HCT116 (cell line): ENCODE measurements around the gene MOCS1. TPM values are rescaled to one million over a fixed set of nuclear protein-coding genes. Genes with fewer than 3 reads are reported as not detected.

Experiments
- ATAC-seq: fragments of 200-7000 bp; cut with Tn5 transposase; 2 replicates; pipeline ENCODE4 v1.9.1; 2020; ENCODE audit warnings: mild to moderate bottlenecking, moderate library complexity
- BruUV-seq: library from RNA; stranded (reverse); fragments of 400-500 nt; replicated peaks from 2 replicates; lab custom pipeline; 2021; lab: Mats Ljungman, UMichigan
- CTCF ChIA-PET: fragments of 300-600 bp; sonication (Branson Sonifier 250); formaldehyde crosslinking; loops from one replicate; lab custom pipeline; 2021; ENCODE audit warnings: antibody characterized with exemption; lab: Charles Lee
- POLR2A ChIA-PET: fragments of 300-600, 350-600 bp; sonication (Branson Sonifier 250); formaldehyde crosslinking; loops from one replicate; lab custom pipeline; 2021; ENCODE audit warnings: antibody characterized with exemption; lab: Charles Lee
- RAD21 ChIA-PET, 2 experiments: fragments of 300-600 bp; sonication (Branson Sonifier 250); formaldehyde crosslinking; loops; one replicate each; lab custom pipeline; 2023; ENCODE audit warnings: low total read pairs in 2 of 2; ENCODE audit not compliant: uncharacterized antibody in 2 of 2, unreplicated experiment in 2 of 2, low non-redundant PET in 1 of 2; lab: Charles Lee
- DNase-seq: peaks from one replicate; pipeline ENCODE4 v3.0.0-alpha.2; 2010; ENCODE audit warnings: low read depth, low spot score
- H2AFZ ChIP-seq: fragments of 200-600 bp; shearing (Covaris generic), sonication (generic); 2 replicates; pipeline ENCODE4 v1.6.1; 2017; ENCODE audit warnings: low read depth, mixed run types, mixed read lengths, antibody characterized with exemption, low read length; ENCODE audit not compliant: poor library complexity, severe bottlenecking
- H3K27ac ChIP-seq: 2 replicates; pipeline ENCODE4 v1.5.1; 2012; ENCODE audit warnings: low read depth, low read length
- H3K27me3 ChIP-seq: fragments of 200-600 bp; sonication (generic); 2 replicates; pipeline ENCODE4 v1.6.1; 2016; ENCODE audit warnings: mixed run types, low read length, mixed read lengths; ENCODE audit not compliant: insufficient read depth
- H3K36me3 ChIP-seq, 2 experiments: fragments of 200-500 bp in 1 of 2; fragments of 200-600 bp in 1 of 2; sonication (Bioruptor generic) in 1 of 2; sonication (generic) in 1 of 2; 2 replicates each; pipeline versions ENCODE4 v1.5.1 to v1.6.1; 2014 to 2016; ENCODE audit warnings: low read length in 2 of 2, inconsistent platforms in 1 of 2, mixed read lengths in 1 of 2, mixed run types in 1 of 2; ENCODE audit not compliant: insufficient read depth in 2 of 2, control insufficient read depth in 1 of 2
- H3K4me1 ChIP-seq, 2 experiments: fragments of 200-600 bp in 1 of 2; sonication (generic) in 1 of 2; 2 replicates each; pipeline versions ENCODE4 v1.5.1 to v1.6.1; 2012 to 2017; ENCODE audit warnings: low read length in 2 of 2, inconsistent platforms in 1 of 2, mild to moderate bottlenecking in 1 of 2, mixed read lengths in 1 of 2, mixed run types in 1 of 2, moderate library complexity in 1 of 2; ENCODE audit not compliant: insufficient read depth in 2 of 2, control insufficient read depth in 1 of 2
- H3K4me2 ChIP-seq: fragments of 200-600 bp; sonication (generic); 2 replicates; pipeline ENCODE4 v1.6.1; 2017; ENCODE audit warnings: mixed run types, low read length, mixed read lengths
- H3K4me3 ChIP-seq, 2 experiments: fragments of 200-600 bp in 1 of 2; sonication (generic) in 1 of 2; replicated peaks in 1 of 2; 2 replicates each; pipeline ENCODE4 v1.5.1; 2011 to 2016; ENCODE audit warnings: low read length in 2 of 2, control low read depth in 1 of 2, low read depth in 1 of 2, mild to moderate bottlenecking in 1 of 2, mixed read lengths in 1 of 2, mixed run types in 1 of 2
- H3K79me2 ChIP-seq: fragments of 200-600 bp; sonication (generic); 2 replicates; pipeline ENCODE4 v1.6.1; 2017; ENCODE audit warnings: mild to moderate bottlenecking, mixed run types, low read length, moderate library complexity, mixed read lengths; ENCODE audit not compliant: insufficient read depth
- H3K9ac ChIP-seq: fragments of 200-600 bp; sonication (generic); 2 replicates; pipeline ENCODE4 v1.6.1; 2016; ENCODE audit warnings: low read length, mixed read lengths
- H3K9me2 ChIP-seq: fragments of 200-600 bp; sonication (generic), shearing (Covaris generic); 2 replicates; pipeline ENCODE4 v1.6.1; 2017; ENCODE audit warnings: mixed run types, mild to moderate bottlenecking, moderate library complexity; ENCODE audit not compliant: insufficient read depth
- H3K9me3 ChIP-seq, 2 experiments: fragments of 200-500 bp in 1 of 2; fragments of 200-600 bp in 1 of 2; sonication (Bioruptor generic) in 1 of 2; sonication (generic) in 1 of 2; 2 replicates each; pipeline ENCODE4 v1.6.1; 2014 to 2017; ENCODE audit warnings: low read length in 2 of 2, mixed read lengths in 2 of 2, inconsistent platforms in 1 of 2, low read depth in 1 of 2, mild to moderate bottlenecking in 1 of 2, mixed run types in 1 of 2, moderate library complexity in 1 of 2; ENCODE audit not compliant: control insufficient read depth in 1 of 2, insufficient read depth in 1 of 2
- H4K20me1 ChIP-seq: fragments of 200-600 bp; sonication (generic), shearing (Covaris generic); 2 replicates; pipeline ENCODE4 v1.6.1; 2017; ENCODE audit warnings: mixed run types, mild to moderate bottlenecking, moderate library complexity; ENCODE audit not compliant: insufficient read depth
- ATF3 ChIP-seq: IDR thresholded peaks from 2 replicates; pipeline ENCODE4 v1.6.1; 2012
- CBX3 ChIP-seq: IDR thresholded peaks from 2 replicates; pipeline ENCODE4 v1.6.1; 2012; ENCODE audit warnings: low read depth
- CEBPB ChIP-seq: IDR thresholded peaks from 2 replicates; pipeline ENCODE4 v1.6.1; 2012; ENCODE audit warnings: low read depth
- EGR1 ChIP-seq: IDR thresholded peaks from 2 replicates; pipeline ENCODE4 v1.6.1; 2012; ENCODE audit warnings: low read depth
- ELF1 ChIP-seq: IDR thresholded peaks from 2 replicates; pipeline ENCODE4 v1.6.1; 2012; ENCODE audit warnings: low read depth, borderline replicate concordance
- EZH2phosphoT487 ChIP-seq: fragments of 200-600 bp; IDR thresholded peaks from 2 replicates; pipeline ENCODE4 v1.6.1; 2018; ENCODE audit warnings: antibody characterized with exemption, borderline replicate concordance
- POLR2AphosphoS5 ChIP-seq: IDR thresholded peaks from 2 replicates; pipeline ENCODE4 v1.6.1; 2011; ENCODE audit warnings: mild to moderate bottlenecking, low read depth, low read length, moderate library complexity
- SIN3A ChIP-seq: IDR thresholded peaks from 2 replicates; pipeline ENCODE4 v1.6.1; 2012; ENCODE audit warnings: low read depth
- SP1 ChIP-seq: IDR thresholded peaks from 2 replicates; pipeline ENCODE4 v1.6.1; 2012; ENCODE audit warnings: low read depth
- SRF ChIP-seq: IDR thresholded peaks from 2 replicates; pipeline ENCODE4 v1.6.1; 2012; ENCODE audit warnings: low read depth
- TCF7L2 ChIP-seq: IDR thresholded peaks from 2 replicates; pipeline ENCODE4 v1.7.0; 2011; ENCODE audit warnings: borderline replicate concordance, inconsistent platforms; ENCODE audit not compliant: insufficient read depth, insufficient read length; ENCODE audit errors: extremely low read depth
- ZNF274 ChIP-seq: fragments of 200-500 bp; sonication (Bioruptor generic); IDR thresholded peaks from 2 replicates; pipeline ENCODE4 v1.6.1; 2014; ENCODE audit warnings: mild to moderate bottlenecking, low read depth, low read length, inconsistent platforms
- intact Hi-C: fragments of 100-400 bp; cut with micrococcal nuclease; formaldehyde crosslinking; loops from 2 replicates; pipeline ENCODE4 v1.10.0; 2022
- total RNA-seq: library from RNA; stranded (reverse); gene quantifications from one replicate; pipeline ENCODE4 v1.2.1, GENCODE V29; 2021; ENCODE audit not compliant: unreplicated experiment
- TF ChIP-seq, protein P1 (sequence below): IDR thresholded peaks from 2 replicates; pipeline ENCODE4 v1.6.1; 2011; ENCODE audit warnings: mild to moderate bottlenecking, low read length, moderate library complexity; ENCODE audit not compliant: insufficient replicate concordance; ENCODE audit errors: extremely low read depth
- TF ChIP-seq, protein P2 (sequence below): IDR thresholded peaks from 2 replicates; pipeline ENCODE4 v1.6.1; 2012; ENCODE audit warnings: low read depth
- TF ChIP-seq, protein P3 (sequence below): IDR thresholded peaks from 2 replicates; pipeline ENCODE4 v1.6.1; 2012

MOCS1 gene
- total RNA-seq, 1 experiment from 2014 or later: 9.3 TPM

GRCh38 chr6:39917329-39917728 is 16.9 kb downstream of the MOCS1 start:
- Histone ChIP-seq H3K27me3 (no peaks in the 10 kb centered on the region), H3K4me1 (no peaks in the 10 kb centered on the region), H3K4me3 (no peak overlapping the region), H3K9me2 (no peaks in the 10 kb centered on the region), H2AFZ (no peak overlapping the region), H3K79me2 (no peaks in the 10 kb centered on the region), H3K9me3 (no peaks in the 10 kb centered on the region), H3K27ac (no peak overlapping the region), H4K20me1 (no peaks in the 10 kb centered on the region), H3K4me2 (no peak overlapping the region), H3K36me3 (no peaks in the 10 kb centered on the region; a peak in 1 of 4 replicates), H3K9ac (no peak overlapping the region)
- CTCF ChIA-PET: no interaction called here
- DNase-seq (no peak), ATAC-seq (no peak)
- BruUV-seq: no TSS peak
- RAD21 ChIA-PET: no interaction called here
- TF ChIP-seq POLR2AphosphoS5: no peak
- TF ChIP-seq, protein P1, sequence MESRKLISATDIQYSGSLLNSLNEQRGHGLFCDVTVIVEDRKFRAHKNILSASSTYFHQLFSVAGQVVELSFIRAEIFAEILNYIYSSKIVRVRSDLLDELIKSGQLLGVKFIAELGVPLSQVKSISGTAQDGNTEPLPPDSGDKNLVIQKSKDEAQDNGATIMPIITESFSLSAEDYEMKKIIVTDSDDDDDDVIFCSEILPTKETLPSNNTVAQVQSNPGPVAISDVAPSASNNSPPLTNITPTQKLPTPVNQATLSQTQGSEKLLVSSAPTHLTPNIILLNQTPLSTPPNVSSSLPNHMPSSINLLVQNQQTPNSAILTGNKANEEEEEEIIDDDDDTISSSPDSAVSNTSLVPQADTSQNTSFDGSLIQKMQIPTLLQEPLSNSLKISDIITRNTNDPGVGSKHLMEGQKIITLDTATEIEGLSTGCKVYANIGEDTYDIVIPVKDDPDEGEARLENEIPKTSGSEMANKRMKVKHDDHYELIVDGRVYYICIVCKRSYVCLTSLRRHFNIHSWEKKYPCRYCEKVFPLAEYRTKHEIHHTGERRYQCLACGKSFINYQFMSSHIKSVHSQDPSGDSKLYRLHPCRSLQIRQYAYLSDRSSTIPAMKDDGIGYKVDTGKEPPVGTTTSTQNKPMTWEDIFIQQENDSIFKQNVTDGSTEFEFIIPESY: no peak
- TF ChIP-seq SP1: no peak
- no peak for TF ChIP-seq SIN3A
- no peak for TF ChIP-seq CBX3
- no peak for TF ChIP-seq EZH2phosphoT487
- no peak for TF ChIP-seq ZNF274
- TF ChIP-seq ELF1: no peak
- TF ChIP-seq ATF3: no peak
- TF ChIP-seq TCF7L2: no peak
- TF ChIP-seq, protein P2, sequence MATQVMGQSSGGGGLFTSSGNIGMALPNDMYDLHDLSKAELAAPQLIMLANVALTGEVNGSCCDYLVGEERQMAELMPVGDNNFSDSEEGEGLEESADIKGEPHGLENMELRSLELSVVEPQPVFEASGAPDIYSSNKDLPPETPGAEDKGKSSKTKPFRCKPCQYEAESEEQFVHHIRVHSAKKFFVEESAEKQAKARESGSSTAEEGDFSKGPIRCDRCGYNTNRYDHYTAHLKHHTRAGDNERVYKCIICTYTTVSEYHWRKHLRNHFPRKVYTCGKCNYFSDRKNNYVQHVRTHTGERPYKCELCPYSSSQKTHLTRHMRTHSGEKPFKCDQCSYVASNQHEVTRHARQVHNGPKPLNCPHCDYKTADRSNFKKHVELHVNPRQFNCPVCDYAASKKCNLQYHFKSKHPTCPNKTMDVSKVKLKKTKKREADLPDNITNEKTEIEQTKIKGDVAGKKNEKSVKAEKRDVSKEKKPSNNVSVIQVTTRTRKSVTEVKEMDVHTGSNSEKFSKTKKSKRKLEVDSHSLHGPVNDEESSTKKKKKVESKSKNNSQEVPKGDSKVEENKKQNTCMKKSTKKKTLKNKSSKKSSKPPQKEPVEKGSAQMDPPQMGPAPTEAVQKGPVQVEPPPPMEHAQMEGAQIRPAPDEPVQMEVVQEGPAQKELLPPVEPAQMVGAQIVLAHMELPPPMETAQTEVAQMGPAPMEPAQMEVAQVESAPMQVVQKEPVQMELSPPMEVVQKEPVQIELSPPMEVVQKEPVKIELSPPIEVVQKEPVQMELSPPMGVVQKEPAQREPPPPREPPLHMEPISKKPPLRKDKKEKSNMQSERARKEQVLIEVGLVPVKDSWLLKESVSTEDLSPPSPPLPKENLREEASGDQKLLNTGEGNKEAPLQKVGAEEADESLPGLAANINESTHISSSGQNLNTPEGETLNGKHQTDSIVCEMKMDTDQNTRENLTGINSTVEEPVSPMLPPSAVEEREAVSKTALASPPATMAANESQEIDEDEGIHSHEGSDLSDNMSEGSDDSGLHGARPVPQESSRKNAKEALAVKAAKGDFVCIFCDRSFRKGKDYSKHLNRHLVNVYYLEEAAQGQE: no peak
- TF ChIP-seq, protein P3, sequence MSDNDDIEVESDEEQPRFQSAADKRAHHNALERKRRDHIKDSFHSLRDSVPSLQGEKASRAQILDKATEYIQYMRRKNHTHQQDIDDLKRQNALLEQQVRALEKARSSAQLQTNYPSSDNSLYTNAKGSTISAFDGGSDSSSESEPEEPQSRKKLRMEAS: no peak
- TF ChIP-seq EGR1: no peak
- TF ChIP-seq SRF: no peak
- TF ChIP-seq CEBPB: no peak
- POLR2A ChIA-PET: no interaction called here
- intact Hi-C loops: no loop called here
